Endodermal cell (in vitro differentiated cells): ENCODE data around the gene ELN. TPM values are rescaled to one million over a fixed set of nuclear protein-coding genes. Genes with fewer than 3 reads are reported as not detected.
A peak's percentile ranks its signal among the peaks of the same experiment; 100 is the strongest.

Experiments
- DNase-seq: peaks from one replicate; pipeline ENCODE4 v3.0.0-alpha.2; 2017
- H3K27ac ChIP-seq: 2 replicates; pipeline ENCODE4 v1.5.1; 2013; ENCODE audit warnings: mild to moderate bottlenecking, low read depth, low read length, moderate library complexity
- H3K27me3 ChIP-seq: 2 replicates; pipeline ENCODE4 v1.6.1; 2013; ENCODE audit warnings: mild to moderate bottlenecking, low read length, moderate library complexity; ENCODE audit not compliant: insufficient read depth, control insufficient read depth, poor library complexity, severe bottlenecking
- H3K36me3 ChIP-seq: 2 replicates; pipeline ENCODE4 v1.7.0; 2013; ENCODE audit warnings: mild to moderate bottlenecking, low read length, moderate library complexity; ENCODE audit not compliant: control insufficient read depth, insufficient read depth
- H3K4me1 ChIP-seq: one replicate; pipeline ENCODE4 v1.7.0; 2013; ENCODE audit warnings: low read length; ENCODE audit not compliant: control insufficient read depth, insufficient read depth
- H3K4me3 ChIP-seq: 2 replicates; pipeline ENCODE4 v1.5.1; 2013; ENCODE audit warnings: mild to moderate bottlenecking, low read length, moderate library complexity
- H3K9ac ChIP-seq: 2 replicates; pipeline ENCODE4 v1.6.1; 2013; ENCODE audit warnings: mild to moderate bottlenecking, low read length, moderate library complexity; ENCODE audit not compliant: poor library complexity, severe bottlenecking; ENCODE audit errors: extremely low read depth
- H3K9me3 ChIP-seq: 2 replicates; pipeline ENCODE4 v1.6.1; 2013; ENCODE audit warnings: mild to moderate bottlenecking, low read length, moderate library complexity; ENCODE audit not compliant: control insufficient read depth
- H3K27ac Mint-ChIP-seq: 2 replicates; pipeline ENCODE4 v1.8.0; 2020; ENCODE audit warnings: mixed read lengths
- H3K27me3 Mint-ChIP-seq: 2 replicates; pipeline ENCODE4 v1.8.0; 2021; ENCODE audit warnings: mild to moderate bottlenecking, mixed read lengths; ENCODE audit not compliant: insufficient read depth
- H3K36me3 Mint-ChIP-seq: 2 replicates; pipeline ENCODE4 v1.8.0; 2020; ENCODE audit warnings: low read depth, mixed read lengths
- H3K4me1 Mint-ChIP-seq: 2 replicates; pipeline ENCODE4 v1.8.0; 2020; ENCODE audit warnings: mixed read lengths
- H3K4me3 Mint-ChIP-seq: 2 replicates; pipeline ENCODE4 v1.8.0; 2020; ENCODE audit warnings: mild to moderate bottlenecking, moderate library complexity, mixed read lengths
- H3K9me3 Mint-ChIP-seq: 2 replicates; pipeline ENCODE4 v1.8.0; 2020; ENCODE audit warnings: mild to moderate bottlenecking, mixed read lengths
- WGBS, 2 experiments: methylation state at CpG; one replicate each; pipeline versions ENCODE4 v1.1.5 to v1.1.7; 2013; ENCODE audit warnings: missing lambda C conversion rate in 2 of 2, mixed read lengths in 1 of 2; ENCODE audit not compliant: insufficient coverage in 1 of 2, insufficient read length in 1 of 2; 5-methylcytosine and 5-hydroxymethylcytosine counted together
- total RNA-seq, 2 donors: library from RNA; stranded (reverse); fragmentation: NEBNext Ultra II Directional in 1 of 2; extraction: Animal tissue kit (Norgen Biotek cat#: 25700) in 1 of 2; gene quantifications; 2 replicates in 1 of 2; 3 replicates in 1 of 2; pipeline ENCODE4 v1.2.1, GENCODE V29; 2021
- TF ChIP-seq, protein P1 (sequence below): fragments of 200-600 bp; sonication (generic); conservative IDR thresholded peaks from 2 replicates; pipeline ENCODE4 v1.5.0; 2021; ENCODE audit warnings: antibody characterized with exemption, mild to moderate bottlenecking

ELN gene
- total RNA-seq, 2 donors from 2014 or later: 0.70 to 1.6 TPM

DNA sequence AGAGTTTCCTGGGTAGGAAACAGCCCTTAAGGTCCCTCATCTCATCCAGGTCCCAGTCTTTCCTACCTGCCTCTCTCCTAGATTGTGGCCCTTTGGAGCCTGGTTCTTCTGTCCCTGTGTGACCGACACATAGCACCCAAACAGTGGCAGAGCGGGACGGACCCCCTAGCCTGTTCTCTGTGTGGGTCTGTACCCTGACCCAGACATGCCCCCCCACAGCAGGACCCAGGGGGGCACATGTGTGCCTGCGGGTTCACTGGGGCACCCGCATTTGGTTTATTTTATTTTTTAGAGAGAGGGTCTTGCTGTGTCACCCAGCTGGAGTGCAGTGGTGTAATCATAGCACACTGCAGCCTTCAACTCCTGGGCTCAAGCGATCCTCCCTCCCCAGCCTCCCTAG is 67.2 kb downstream of the ELN start:
- Histone ChIP-seq H3K36me3 (peaks cover 45% of the 10 kb centered on the region), H3K27ac (peak overlapping the region; percentile 79), H3K9me3 (peaks cover 14% of the 10 kb centered on the region), H3K27me3 (no peaks in the 10 kb centered on the region), H3K4me3 (peak overlapping the region; percentile 53), H3K4me1 (peaks cover 14% of the 10 kb centered on the region), H3K9ac (peak overlapping the region; percentile 38)
- no peak for DNase-seq
- H3K4me3 Mint-ChIP-seq: peak overlapping the region; percentile 50
- TF ChIP-seq, protein P1, sequence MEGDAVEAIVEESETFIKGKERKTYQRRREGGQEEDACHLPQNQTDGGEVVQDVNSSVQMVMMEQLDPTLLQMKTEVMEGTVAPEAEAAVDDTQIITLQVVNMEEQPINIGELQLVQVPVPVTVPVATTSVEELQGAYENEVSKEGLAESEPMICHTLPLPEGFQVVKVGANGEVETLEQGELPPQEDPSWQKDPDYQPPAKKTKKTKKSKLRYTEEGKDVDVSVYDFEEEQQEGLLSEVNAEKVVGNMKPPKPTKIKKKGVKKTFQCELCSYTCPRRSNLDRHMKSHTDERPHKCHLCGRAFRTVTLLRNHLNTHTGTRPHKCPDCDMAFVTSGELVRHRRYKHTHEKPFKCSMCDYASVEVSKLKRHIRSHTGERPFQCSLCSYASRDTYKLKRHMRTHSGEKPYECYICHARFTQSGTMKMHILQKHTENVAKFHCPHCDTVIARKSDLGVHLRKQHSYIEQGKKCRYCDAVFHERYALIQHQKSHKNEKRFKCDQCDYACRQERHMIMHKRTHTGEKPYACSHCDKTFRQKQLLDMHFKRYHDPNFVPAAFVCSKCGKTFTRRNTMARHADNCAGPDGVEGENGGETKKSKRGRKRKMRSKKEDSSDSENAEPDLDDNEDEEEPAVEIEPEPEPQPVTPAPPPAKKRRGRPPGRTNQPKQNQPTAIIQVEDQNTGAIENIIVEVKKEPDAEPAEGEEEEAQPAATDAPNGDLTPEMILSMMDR: no peak
- H3K27ac Mint-ChIP-seq: peak overlapping the region; percentile 95
- H3K4me1 Mint-ChIP-seq: peaks cover 12% of the 10 kb centered on the region
- no peaks in the 10 kb centered on the region for H3K27me3 Mint-ChIP-seq
- 97 to 98% methylated on average over 4 to 6 of the region's 6 CpGs for WGBS, 2 experiments
- peaks cover 40% of the 10 kb centered on the region for H3K36me3 Mint-ChIP-seq
- H3K9me3 Mint-ChIP-seq: peaks cover 9% of the 10 kb centered on the region

DNA sequence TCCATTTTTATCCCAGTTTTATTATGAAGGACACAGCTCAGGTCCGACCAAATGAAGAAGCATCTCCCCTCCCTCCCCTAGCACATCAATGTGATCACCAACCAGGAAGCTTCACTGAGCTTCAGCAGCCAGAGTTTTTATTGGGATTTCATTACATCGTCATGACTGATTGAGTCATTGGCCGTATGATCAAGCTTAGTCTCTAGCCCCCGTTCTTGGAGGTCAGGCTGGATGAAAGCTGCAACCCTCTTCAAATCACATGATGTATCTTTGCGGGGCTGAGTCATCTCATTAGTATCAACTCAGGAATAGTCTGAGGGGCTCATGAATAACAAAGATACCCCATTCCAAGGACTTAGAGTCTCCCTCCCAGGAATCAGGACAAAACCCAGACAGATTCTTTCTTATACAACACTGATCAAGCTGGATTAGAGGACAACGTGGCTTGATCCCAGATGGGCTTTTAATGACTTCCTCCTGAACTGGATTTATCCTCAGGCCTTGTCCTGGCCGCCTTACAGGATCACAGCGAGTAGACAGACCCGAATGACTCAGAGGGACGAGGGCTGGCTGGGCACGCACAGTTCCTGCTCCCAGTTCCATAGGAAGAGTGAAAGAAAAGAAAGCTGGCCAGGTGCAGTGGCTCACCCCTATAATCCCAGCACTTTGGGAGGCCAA is 70.1 kb downstream of the ELN start:
- H3K4me1 Mint-ChIP-seq: peaks cover 12% of the 10 kb centered on the region
- Histone ChIP-seq H3K36me3 (peaks cover 47% of the 10 kb centered on the region), H3K4me1 (peaks cover 14% of the 10 kb centered on the region), H3K4me3 (no peak overlapping the region), H3K27ac (no peak overlapping the region), H3K27me3 (no peaks in the 10 kb centered on the region), H3K9ac (no peak overlapping the region), H3K9me3 (peaks cover 14% of the 10 kb centered on the region)
- TF ChIP-seq, protein P1: no peak
- H3K27me3 Mint-ChIP-seq: no peaks in the 10 kb centered on the region
- 91 to 95% methylated on average over 7 to 11 of the region's 11 CpGs for WGBS, 2 experiments
- peaks cover 9% of the 10 kb centered on the region for H3K9me3 Mint-ChIP-seq
- DNase-seq: no peak
- H3K27ac Mint-ChIP-seq: no peak overlapping the region
- H3K36me3 Mint-ChIP-seq: peaks cover 51% of the 10 kb centered on the region
- no peak overlapping the region for H3K4me3 Mint-ChIP-seq

DNA sequence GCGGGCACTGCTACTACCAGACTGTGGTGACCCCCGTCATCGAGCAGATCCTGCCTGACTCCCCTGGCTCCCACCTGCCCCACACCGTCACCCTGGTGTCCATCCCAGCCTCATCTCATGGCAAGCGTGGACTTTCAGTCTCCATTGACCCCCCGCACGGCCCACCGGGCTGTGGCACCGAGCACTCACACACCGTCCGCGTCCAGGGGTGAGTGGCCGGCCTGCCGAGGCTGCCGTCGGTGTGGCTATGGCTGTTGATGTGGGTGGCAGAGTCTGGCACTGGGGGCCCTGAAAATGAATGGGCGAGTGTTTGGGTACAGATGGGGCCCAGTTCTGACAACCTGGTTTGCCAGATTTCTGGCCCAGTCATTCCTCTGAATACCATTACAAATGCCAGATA is 71.1 kb downstream of the ELN start:
- H3K4me1 Mint-ChIP-seq: peaks cover 6% of the 10 kb centered on the region
- Histone ChIP-seq H3K27me3 (no peaks in the 10 kb centered on the region), H3K27ac (no peak overlapping the region), H3K9me3 (peaks cover 14% of the 10 kb centered on the region), H3K4me3 (no peak overlapping the region), H3K36me3 (peaks cover 53% of the 10 kb centered on the region), H3K9ac (no peak overlapping the region), H3K4me1 (peaks cover 9% of the 10 kb centered on the region)
- no peak overlapping the region for H3K4me3 Mint-ChIP-seq
- H3K27ac Mint-ChIP-seq: no peak overlapping the region
- TF ChIP-seq, protein P1: no peak
- H3K36me3 Mint-ChIP-seq: peaks cover 57% of the 10 kb centered on the region
- peaks cover 9% of the 10 kb centered on the region for H3K9me3 Mint-ChIP-seq
- no peaks in the 10 kb centered on the region for H3K27me3 Mint-ChIP-seq
- WGBS, 2 experiments: 93 to 96% methylated on average over 13 to 17 of the region's 17 CpGs
- DNase-seq: no peak
